Measurements from ENCODE around the gene RGS7.
"Not testable (repeated sequence)": the region's sequence is repeated elsewhere in the genome, so short reads cannot be mapped to it uniquely, and the experiment has no call there.

Gene RGS7

GRCh38 chr1:241156231-241156965, 200.6 kb downstream of the RGS7 start:
- no peak overlapping the region for H3K27ac ChIP-seq
- H3K36me3 ChIP-seq: no peaks in the 10 kb centered on the region
- no peak overlapping the region for H3K4me2 ChIP-seq
- H3K4me3 ChIP-seq: no peak overlapping the region
- H3K27me3 ChIP-seq: no peaks in the 10 kb centered on the region
- H4K20me1 ChIP-seq: no peaks in the 10 kb centered on the region
- no peak for TF ChIP-seq Cebpa-rat (IDR thresholded peaks at IDR 0.05)
- no peaks in the 10 kb centered on the region for H3K4me1 ChIP-seq
- no peak overlapping the region for H3K9ac ChIP-seq
- no peaks in the 10 kb centered on the region for H3K9me3 ChIP-seq

- no peaks in the 10 kb centered on the region for H3K27me3 ChIP-seq
Measured at GRCh38 chr1:241145881-241146280, 211.1 kb downstream of the RGS7 start.

GRCh38 chr1:241143765-241144442, 213.1 kb downstream of the RGS7 start:
- H3K4me1 ChIP-seq: no peaks in the 10 kb centered on the region
- H3K27ac ChIP-seq: no peak overlapping the region
- H3K9me3 ChIP-seq: no peaks in the 10 kb centered on the region
- no peaks in the 10 kb centered on the region for H3K27me3 ChIP-seq
- no peak overlapping the region for H3K4me2 ChIP-seq
- H3K36me3 ChIP-seq: no peaks in the 10 kb centered on the region
- no peak for TF ChIP-seq Cebpa-rat (IDR thresholded peaks at IDR 0.05)
- H4K20me1 ChIP-seq: no peaks in the 10 kb centered on the region
- no peak overlapping the region for H3K9ac ChIP-seq
- H3K4me3 ChIP-seq: no peak overlapping the region

More at GRCh38 chr1:241145881-241146280, 211.1 kb downstream of the RGS7 start:
- TF ChIP-seq Cebpa-rat (IDR thresholded peaks at IDR 0.05): no peak
- H3K9ac ChIP-seq: no peak overlapping the region
- H3K4me3 ChIP-seq: no peak overlapping the region
- H4K20me1 ChIP-seq: no peaks in the 10 kb centered on the region
- no peaks in the 10 kb centered on the region for H3K4me1 ChIP-seq
- no peak overlapping the region for H3K4me2 ChIP-seq
- no peaks in the 10 kb centered on the region for H3K36me3 ChIP-seq
- H3K9me3 ChIP-seq: no peaks in the 10 kb centered on the region
- no peak overlapping the region for H3K27ac ChIP-seq

- no peak overlapping the region for H3K27ac ChIP-seq
- H3K36me3 ChIP-seq: no peaks in the 10 kb centered on the region
- no peak for TF ChIP-seq Cebpa-rat (IDR thresholded peaks at IDR 0.05)
- H3K9ac ChIP-seq: no peak overlapping the region
- H3K4me3 ChIP-seq: no peak overlapping the region
- no peaks in the 10 kb centered on the region for H3K4me1 ChIP-seq
- no peaks in the 10 kb centered on the region for H3K27me3 ChIP-seq
- H3K4me2 ChIP-seq: no peak overlapping the region
- H3K9me3 ChIP-seq: no peaks in the 10 kb centered on the region
- H4K20me1 ChIP-seq: no peaks in the 10 kb centered on the region
Measured at GRCh38 chr1:241142493-241142892, 214.5 kb downstream of the RGS7 start.

GRCh38 chr1:241141646-241142045, 215.4 kb downstream of the RGS7 start:
- not testable (repeated sequence) for H3K27me3 ChIP-seq, H3K4me1 ChIP-seq, H3K27ac ChIP-seq, H3K9me3 ChIP-seq, H4K20me1 ChIP-seq, H3K9ac ChIP-seq, H3K36me3 ChIP-seq, H3K4me2 ChIP-seq, H3K4me3 ChIP-seq

- H3K27me3 ChIP-seq: no peaks in the 10 kb centered on the region
- no peak overlapping the region for H3K27ac ChIP-seq
- H3K4me3 ChIP-seq: no peak overlapping the region
- H3K9ac ChIP-seq: no peak overlapping the region
- TF ChIP-seq Cebpa-rat (IDR thresholded peaks at IDR 0.05): no peak
- no peaks in the 10 kb centered on the region for H3K36me3 ChIP-seq
- H3K4me2 ChIP-seq: no peak overlapping the region
- H3K9me3 ChIP-seq: no peaks in the 10 kb centered on the region
- no peaks in the 10 kb centered on the region for H3K4me1 ChIP-seq
- no peaks in the 10 kb centered on the region for H4K20me1 ChIP-seq
Measured at GRCh38 chr1:241140670-241141069, 216.3 kb downstream of the RGS7 start.

- no peaks in the 10 kb centered on the region for H3K36me3 ChIP-seq
- TF ChIP-seq Cebpa-rat (IDR thresholded peaks at IDR 0.05): no peak
Measured at GRCh38 chr1:241139047-241139446, 218.0 kb downstream of the RGS7 start.

GRCh38 chr1:241138248-241138647, 218.8 kb downstream of the RGS7 start:
- no peak overlapping the region for H3K4me3 ChIP-seq
- no peaks in the 10 kb centered on the region for H4K20me1 ChIP-seq
- no peak overlapping the region for H3K27ac ChIP-seq
- no peaks in the 10 kb centered on the region for H3K4me1 ChIP-seq
- no peaks in the 10 kb centered on the region for H3K27me3 ChIP-seq
- H3K4me2 ChIP-seq: no peak overlapping the region
- H3K9me3 ChIP-seq: no peaks in the 10 kb centered on the region
- H3K9ac ChIP-seq: no peak overlapping the region
- no peaks in the 10 kb centered on the region for H3K36me3 ChIP-seq
- TF ChIP-seq Cebpa-rat (IDR thresholded peaks at IDR 0.05): no peak

More at GRCh38 chr1:241139047-241139446, 218.0 kb downstream of the RGS7 start:
- no peak overlapping the region for H3K4me2 ChIP-seq
- H3K9me3 ChIP-seq: no peaks in the 10 kb centered on the region
- H4K20me1 ChIP-seq: no peaks in the 10 kb centered on the region
- H3K4me1 ChIP-seq: no peaks in the 10 kb centered on the region
- no peak overlapping the region for H3K9ac ChIP-seq
- no peak overlapping the region for H3K4me3 ChIP-seq
- no peak overlapping the region for H3K27ac ChIP-seq
- no peaks in the 10 kb centered on the region for H3K27me3 ChIP-seq

- Histone ChIP-seq H3K27me3 (no peaks in the 10 kb centered on the region), H3K4me1 (no peaks in the 10 kb centered on the region), H3K4me2 (no peak overlapping the region), H3K9me3 (no peaks in the 10 kb centered on the region), H3K36me3 (no peaks in the 10 kb centered on the region), H3K27ac (no peak overlapping the region), H4K20me1 (no peaks in the 10 kb centered on the region), H3K9ac (no peak overlapping the region), H3K4me3 (no peak overlapping the region)
- no peak for TF ChIP-seq Cebpa-rat (IDR thresholded peaks at IDR 0.05)
Measured at GRCh38 chr1:241136389-241136788, 220.6 kb downstream of the RGS7 start.

GRCh38 chr1:241131636-241132194, 225.3 kb downstream of the RGS7 start:
- Histone ChIP-seq H3K4me1 (no peaks in the 10 kb centered on the region), H3K4me2 (no peak overlapping the region), H4K20me1 (no peaks in the 10 kb centered on the region), H3K36me3 (no peaks in the 10 kb centered on the region), H3K4me3 (no peak overlapping the region), H3K27me3 (no peaks in the 10 kb centered on the region), H3K9ac (no peak overlapping the region), H3K9me3 (no peaks in the 10 kb centered on the region), H3K27ac (no peak overlapping the region)
- no peak for TF ChIP-seq Cebpa-rat (IDR thresholded peaks at IDR 0.05)
